ENCODE measurements around the gene LAMA3.
A peak's percentile ranks its signal among the peaks of the same experiment; 100 is the strongest.

LAMA3 gene

GRCh38 chr18:23939896-23940295, 250.6 kb downstream of the LAMA3 start:
- no peak for TF ChIP-seq CTCF (IDR thresholded peaks at IDR 0.05; ENCODE audit: insufficient read depth, low read depth, low read length, missing control alignments)

GRCh38 chr18:23941791-23942190, 252.5 kb downstream of the LAMA3 start:
- no peak for TF ChIP-seq CTCF (IDR thresholded peaks at IDR 0.05; ENCODE audit: insufficient read depth, low read depth, low read length, missing control alignments)
- no peak for DNase-seq (ENCODE audit: low read depth)
- no peak overlapping the region for H3K4me3 ChIP-seq (ENCODE audit: low read depth, low read length)

More at GRCh38 chr18:23939896-23940295, 250.6 kb downstream of the LAMA3 start:
- H3K4me3 ChIP-seq (ENCODE audit: low read depth, low read length), result no peak overlapping the region
- no peak for DNase-seq (ENCODE audit: low read depth)

GRCh38 chr18:23943104-23943503, 253.9 kb downstream of the LAMA3 start:
- DNase-seq (ENCODE audit: low read depth), result peak; percentile 93
- no peak for TF ChIP-seq CTCF (IDR thresholded peaks at IDR 0.05; ENCODE audit: insufficient read depth, low read depth, low read length, missing control alignments)
- no peak overlapping the region for H3K4me3 ChIP-seq (ENCODE audit: low read depth, low read length)

GRCh38 chr18:23943903-23944624, 254.8 kb downstream of the LAMA3 start:
- DNase-seq (ENCODE audit: low read depth), result peak; percentile 24
- H3K4me3 ChIP-seq (ENCODE audit: low read depth, low read length), result no peak overlapping the region
- TF ChIP-seq CTCF (IDR thresholded peaks at IDR 0.05; ENCODE audit: insufficient read depth, low read depth, low read length, missing control alignments), result no peak

- no peak for TF ChIP-seq CTCF (IDR thresholded peaks at IDR 0.05; ENCODE audit: insufficient read depth, low read depth, low read length, missing control alignments)
- DNase-seq (ENCODE audit: low read depth), result peak; percentile 50
- H3K4me3 ChIP-seq (ENCODE audit: low read depth, low read length), result no peak overlapping the region
These were observed 256.3 kb downstream of the LAMA3 start for GRCh38 chr18:23945416-23946079.

- no peak for TF ChIP-seq CTCF (IDR thresholded peaks at IDR 0.05; ENCODE audit: insufficient read depth, low read depth, low read length, missing control alignments)
- no peak for DNase-seq (ENCODE audit: low read depth)
- no peak overlapping the region for H3K4me3 ChIP-seq (ENCODE audit: low read depth, low read length)
These were observed 260.6 kb downstream of the LAMA3 start for GRCh38 chr18:23949863-23950262.

Measured in GM12865 (cell line).